HG03565 (cell line): ENCODE measurements around the gene ZNF226.
"Not testable (repeated sequence)": the region's sequence is repeated elsewhere in the genome, so short reads cannot be mapped to it uniquely, and the experiment has no call there.

ENCODE experiments used
- ATAC-seq: cut with Tn5 transposase; IDR thresholded peaks from one replicate; pipeline ENCODE4 v1.9.1; 2021; ENCODE audit warnings: mild to moderate bottlenecking, moderate library complexity; ENCODE audit not compliant: unreplicated experiment

Gene ZNF226

DNA sequence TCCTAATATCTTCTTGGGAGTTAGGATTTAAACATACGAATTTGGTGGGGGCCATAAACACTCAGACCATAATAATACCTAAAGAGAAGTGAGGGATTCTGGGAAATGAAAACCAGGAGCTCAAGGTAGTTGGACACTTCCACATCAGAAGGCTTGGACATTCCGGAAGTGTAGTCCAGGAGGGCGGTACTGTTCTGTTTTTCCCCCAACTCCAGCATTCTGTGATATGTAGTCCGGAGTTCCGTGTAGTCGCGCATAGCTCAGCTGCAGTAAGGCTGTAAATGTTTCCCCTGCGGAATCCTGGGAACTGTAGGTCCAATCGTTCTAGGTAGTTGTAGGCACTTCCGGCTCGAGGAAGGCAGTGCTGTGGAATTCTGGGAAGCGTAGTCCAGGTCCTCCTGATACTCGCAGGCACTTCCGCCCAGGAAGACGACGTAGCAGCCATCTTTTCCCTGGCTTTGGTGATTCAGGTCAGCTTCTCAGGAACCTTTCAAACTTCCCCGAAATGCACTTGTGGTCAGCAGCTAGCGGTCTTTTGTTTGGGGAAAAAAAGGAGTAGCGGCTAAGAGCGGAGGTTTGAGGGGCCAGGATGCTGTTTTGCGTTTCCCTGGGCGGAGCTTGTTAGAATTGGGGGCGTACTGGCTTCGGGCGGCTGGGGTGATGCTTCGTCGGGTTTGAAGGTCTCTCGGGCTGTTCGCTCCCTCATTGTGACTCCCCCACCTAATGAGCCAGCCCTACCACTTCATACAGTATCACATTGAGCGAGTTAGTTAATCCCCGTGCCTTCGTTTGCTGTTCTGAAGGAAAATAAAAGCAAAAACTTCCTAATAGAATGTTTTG is at the start of gene ZNF226:
TSS of gene ZNF226 (plus strand) at position 428 of the 840 bp plus-strand sequence. CDS start 4,981 bp downstream, outside the sequence.
- ATAC-seq = peak; percentile 93

DNA sequence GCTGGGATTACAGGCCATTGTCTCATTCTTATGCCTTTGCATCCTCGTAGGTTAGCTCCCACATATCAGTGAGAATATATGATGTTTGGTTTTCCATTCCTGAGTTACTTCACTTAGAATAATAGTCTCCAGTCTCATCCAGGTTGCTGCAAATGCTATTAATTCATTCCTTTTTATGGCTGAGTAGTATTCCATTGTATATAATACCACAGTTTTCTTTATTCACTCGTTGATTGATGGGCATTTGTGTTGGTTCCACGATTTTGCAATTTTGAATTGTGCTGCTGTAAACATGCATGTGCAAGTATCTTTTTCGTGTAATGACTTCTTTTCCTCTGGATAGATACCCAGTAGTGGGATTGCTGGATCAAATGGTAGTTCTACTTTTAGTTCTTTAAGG is 43.7 kb upstream of the ZNF226 start:
- not testable (repeated sequence) for ATAC-seq

GRCh38 chr19:44131955-44132354 is 32.9 kb upstream of the ZNF226 start:
- ATAC-seq = no peak

- peak; percentile 53 for ATAC-seq
Measured at GRCh38 chr19:44141191-44142058, 23.5 kb upstream of the ZNF226 start, which contains the start of gene ZNF234. TSS of gene ZNF234 (plus strand) at chr19:44141554. CDS start at chr19:44144633, 3,079 bp downstream.

DNA sequence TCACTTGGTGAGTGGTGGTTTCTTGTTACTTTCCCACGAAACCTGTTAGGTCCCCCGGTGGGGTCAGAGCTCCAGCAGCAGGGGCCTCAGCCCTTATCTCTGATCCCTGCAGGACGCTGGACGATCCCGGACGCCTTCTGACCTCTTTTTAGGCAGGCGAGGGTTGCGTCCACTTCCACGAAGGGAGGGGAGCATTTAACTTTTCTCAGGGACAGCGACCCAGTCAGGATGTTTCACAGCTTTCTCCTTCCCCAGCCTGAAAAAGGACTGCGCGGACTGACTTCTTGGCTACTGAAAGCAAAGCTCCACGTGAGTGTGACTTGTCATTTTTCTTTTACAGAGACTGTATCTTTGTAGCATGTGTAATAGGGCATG is 22.9 kb upstream of the ZNF226 start:
- ATAC-seq = no peak

GRCh38 chr19:44149776-44150175 is 15.1 kb upstream of the ZNF226 start:
- ATAC-seq = no peak

- no peak for ATAC-seq
Measured at GRCh38 chr19:44151491-44151890, 13.4 kb upstream of the ZNF226 start.

DNA sequence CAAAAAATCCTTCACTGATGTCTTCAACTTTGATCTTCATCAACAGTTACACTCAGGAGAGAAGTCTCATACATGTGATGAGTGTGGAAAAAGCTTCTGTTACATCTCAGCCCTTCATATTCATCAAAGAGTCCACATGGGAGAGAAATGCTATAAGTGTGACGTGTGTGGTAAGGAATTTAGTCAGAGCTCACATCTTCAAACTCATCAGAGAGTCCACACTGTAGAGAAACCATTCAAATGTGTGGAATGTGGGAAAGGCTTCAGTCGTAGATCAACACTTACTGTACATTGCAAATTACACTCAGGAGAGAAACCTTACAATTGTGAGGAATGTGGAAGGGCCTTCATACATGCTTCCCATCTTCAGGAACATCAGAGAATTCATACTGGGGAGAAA is 8.4 kb upstream of the ZNF226 start:
- no peak for ATAC-seq

GRCh38 chr19:44163789-44164188 is 1.1 kb upstream of the ZNF226 start:
- no peak for ATAC-seq

GRCh38 chr19:44164327-44164672 is 600 bp upstream of the ZNF226 start:
- no peak for ATAC-seq

DNA sequence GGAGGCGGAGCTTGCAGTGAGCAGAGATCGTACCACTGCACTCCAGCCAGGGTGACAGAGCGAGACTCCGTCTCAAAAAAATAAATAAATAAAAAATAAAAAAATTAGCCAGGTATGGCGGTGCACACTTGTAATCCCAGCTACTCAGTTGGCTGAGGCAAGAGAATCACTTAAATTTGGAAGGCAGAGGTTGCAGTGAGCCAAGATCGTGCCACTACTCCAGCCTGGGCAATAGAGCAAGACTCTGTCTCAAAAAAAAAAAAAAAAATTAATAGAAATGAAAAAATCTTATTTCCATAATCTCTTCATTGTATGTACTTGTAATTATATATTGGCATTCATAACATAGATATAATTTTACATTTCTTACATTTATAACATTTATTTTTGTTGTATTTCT is 5.8 kb downstream of the ZNF226 start:
- not testable (repeated sequence) for ATAC-seq

- no peak for ATAC-seq
Measured at GRCh38 chr19:44176590-44176989, 11.7 kb downstream of the ZNF226 start.

- no peak for ATAC-seq
Measured at GRCh38 chr19:44180968-44181367, 16.1 kb downstream of the ZNF226 start.

DNA sequence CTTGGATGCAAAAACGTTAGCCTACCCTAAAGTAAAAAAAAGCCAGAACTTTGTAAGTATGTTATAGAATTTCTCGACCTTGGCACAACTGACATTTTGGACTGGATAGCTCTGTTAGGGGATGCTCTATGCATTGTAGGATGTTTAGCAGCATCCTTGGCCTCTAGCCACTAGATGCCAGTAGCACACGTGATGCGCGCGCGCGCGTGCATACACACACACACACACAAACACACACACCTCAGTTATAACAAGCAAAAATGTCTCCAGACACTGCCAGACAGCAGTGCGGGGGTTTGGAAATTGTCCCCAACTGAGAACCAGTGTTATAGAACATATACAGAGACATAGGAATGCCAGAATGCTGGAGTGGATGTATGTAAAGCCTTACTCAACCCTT is 17.2 kb downstream of the ZNF226 start:
- no peak for ATAC-seq

DNA sequence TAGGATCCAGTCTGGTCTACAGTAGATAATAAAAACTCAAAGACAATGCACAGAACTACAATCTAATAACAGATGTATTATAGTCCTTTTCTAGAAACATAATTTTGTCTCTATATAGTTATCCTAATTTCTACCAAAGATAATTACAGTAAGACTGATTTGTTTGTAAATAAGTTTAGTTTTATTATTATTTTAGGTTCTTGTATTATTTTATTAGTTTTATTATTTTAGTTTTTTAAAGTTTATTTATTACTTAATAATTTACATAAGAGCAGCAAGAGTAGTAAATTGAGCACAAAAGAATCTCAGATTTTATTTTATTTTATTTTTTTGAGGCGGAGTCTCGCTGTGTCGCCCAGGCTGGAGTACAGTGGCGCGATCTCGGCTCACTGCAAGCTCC is 25.1 kb downstream of the ZNF226 start:
- no peak for ATAC-seq

GRCh38 chr19:44192127-44192526 is 27.2 kb downstream of the ZNF226 start:
- no peak for ATAC-seq

- ATAC-seq = no peak
Measured at GRCh38 chr19:44196772-44197171, 31.9 kb downstream of the ZNF226 start.

- no peak for ATAC-seq
Measured at GRCh38 chr19:44202470-44202869, 37.6 kb downstream of the ZNF226 start.

DNA sequence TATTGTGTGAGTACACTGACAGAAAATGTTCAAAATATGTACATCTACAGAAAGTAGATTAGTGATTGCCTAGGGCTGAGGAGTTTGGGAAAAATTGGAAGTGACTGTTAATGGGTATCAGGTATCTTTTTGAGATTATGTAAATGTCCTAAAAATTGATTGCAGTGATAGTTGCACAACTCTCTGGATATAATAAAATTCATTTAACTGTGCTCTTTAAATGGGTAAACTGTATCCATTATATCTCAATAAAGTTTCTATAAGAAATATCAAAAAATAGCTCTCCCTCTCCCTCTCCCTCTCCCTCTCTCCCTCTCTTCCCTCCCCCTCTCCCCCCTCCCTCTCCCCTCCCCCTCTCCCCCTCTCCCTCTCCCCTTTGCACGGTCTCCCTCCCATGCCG is 38.1 kb downstream of the ZNF226 start:
- ATAC-seq = no peak

GRCh38 chr19:44203877-44204276 is 39.0 kb downstream of the ZNF226 start:
- not testable (repeated sequence) for ATAC-seq

DNA sequence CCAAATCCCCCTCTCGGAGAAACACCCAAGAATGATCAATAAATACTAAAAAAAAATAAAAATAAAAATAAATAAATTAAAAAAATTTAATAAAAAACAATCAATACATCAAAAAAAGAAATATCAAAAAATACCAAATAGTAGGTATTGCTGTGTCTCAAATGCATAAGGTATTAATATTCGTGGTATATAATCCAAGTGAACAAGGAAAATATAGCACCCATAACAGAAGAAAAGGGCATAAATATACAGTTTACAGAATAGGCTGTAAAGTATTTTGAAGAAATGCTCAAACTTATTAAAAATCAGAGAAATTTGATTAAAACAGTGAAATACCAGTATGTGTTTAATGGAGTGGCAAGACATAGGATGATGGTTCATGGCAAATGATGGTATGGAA is 39.9 kb downstream of the ZNF226 start:
- ATAC-seq = no peak
